ENCODE data around the gene MYO5B.

The MYO5B gene

GRCh38 chr18:50061876-50062517, 132.9 kb downstream of the MYO5B start:
- DNase-seq: peak; percentile 66

- no peak for DNase-seq
These were observed 134.1 kb downstream of the MYO5B start for GRCh38 chr18:50060822-50061221.

GRCh38 chr18:50058731-50059130, 136.2 kb downstream of the MYO5B start:
- no peak for DNase-seq

- no peak for DNase-seq
These were observed 137.9 kb downstream of the MYO5B start for GRCh38 chr18:50057009-50057408.

- DNase-seq: no peak
These were observed 138.8 kb downstream of the MYO5B start for GRCh38 chr18:50056185-50056584.

GRCh38 chr18:50055488-50055887, 139.5 kb downstream of the MYO5B start:
- DNase-seq: no peak

- DNase-seq: no peak
These were observed 141.8 kb downstream of the MYO5B start for GRCh38 chr18:50053111-50053510.

GRCh38 chr18:50051288-50051687, 143.7 kb downstream of the MYO5B start:
- DNase-seq: peak; percentile 32

GRCh38 chr18:50045126-50045525, 149.8 kb downstream of the MYO5B start:
- no peak for DNase-seq

- no peak for DNase-seq
These were observed 150.5 kb downstream of the MYO5B start for GRCh38 chr18:50044402-50044801.

- DNase-seq: no peak
These were observed 152.3 kb downstream of the MYO5B start for GRCh38 chr18:50042611-50043010.

GRCh38 chr18:50039746-50040145, 155.2 kb downstream of the MYO5B start:
- no peak for DNase-seq

- DNase-seq: no peak
These were observed 156.5 kb downstream of the MYO5B start for GRCh38 chr18:50038448-50038847.

GRCh38 chr18:50034029-50034428, 160.9 kb downstream of the MYO5B start:
- DNase-seq: no peak

GRCh38 chr18:50033004-50033403, 161.9 kb downstream of the MYO5B start:
- DNase-seq: no peak

- DNase-seq: no peak
These were observed 164.8 kb downstream of the MYO5B start for GRCh38 chr18:50030146-50030545.

- no peak for DNase-seq
These were observed 167.0 kb downstream of the MYO5B start for GRCh38 chr18:50027996-50028395.

- DNase-seq: no peak
These were observed 170.5 kb downstream of the MYO5B start for GRCh38 chr18:50024466-50024865.

- DNase-seq: no peak
These were observed 172.0 kb downstream of the MYO5B start for GRCh38 chr18:50022985-50023384.

GRCh38 chr18:50014606-50015005, 180.3 kb downstream of the MYO5B start:
- DNase-seq: no peak

GRCh38 chr18:50013363-50014138, 181.4 kb downstream of the MYO5B start:
- DNase-seq: no peak

GRCh38 chr18:50011813-50012435, 183.0 kb downstream of the MYO5B start:
- no peak for DNase-seq

- DNase-seq: peak; percentile 69
These were observed 185.1 kb downstream of the MYO5B start for GRCh38 chr18:50009773-50010335.

- DNase-seq: no peak
These were observed 186.6 kb downstream of the MYO5B start for GRCh38 chr18:50008306-50008705.

All from NCI-H1105 treated with DMSO at 0.1 percent for 48 hours (cell line).